HG03108 (cell line): ENCODE results near the gene RHEBL1.
A peak's percentile ranks its signal among the peaks of the same experiment; 100 is the strongest.
"Not testable (repeated sequence)": the region's sequence is repeated elsewhere in the genome, so short reads cannot be mapped to it uniquely, and the experiment has no call there.

Experiments used
- ATAC-seq: cut with Tn5 transposase; IDR thresholded peaks from one replicate; pipeline ENCODE4 v1.9.1; 2021; ENCODE audit warnings: moderate library complexity; ENCODE audit not compliant: unreplicated experiment

The RHEBL1 gene

GRCh38 chr12:49089821-49090773, 20.3 kb upstream of the RHEBL1 start:
- no peak for ATAC-seq

- no peak for ATAC-seq
Measured at GRCh38 chr12:49088932-49089330, 19.2 kb upstream of the RHEBL1 start.

GRCh38 chr12:49088150-49088931, 18.6 kb upstream of the RHEBL1 start:
- peak; percentile 70 for ATAC-seq

GRCh38 chr12:49086116-49086515, 16.3 kb upstream of the RHEBL1 start:
- no peak for ATAC-seq

GRCh38 chr12:49084438-49084837, 14.7 kb upstream of the RHEBL1 start:
- ATAC-seq: no peak

DNA sequence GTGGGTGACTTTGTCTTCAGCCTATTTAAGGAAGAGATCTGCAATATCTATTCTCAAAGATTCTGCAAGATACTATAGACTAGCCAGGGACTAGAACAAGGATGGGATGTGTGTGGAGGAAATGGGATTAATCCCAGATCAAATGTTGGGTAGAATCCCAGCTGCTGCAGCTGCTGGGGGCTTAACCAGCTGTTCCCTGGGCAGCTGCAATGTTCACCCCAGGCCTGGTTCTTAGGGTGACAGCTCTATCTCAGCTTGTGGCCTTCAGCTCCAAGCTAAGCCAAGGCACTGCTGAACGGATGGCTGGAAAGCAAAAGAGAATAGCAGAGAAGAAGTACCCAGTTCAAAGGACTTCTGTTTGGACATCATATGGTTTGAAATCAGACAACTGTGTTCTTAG, 10.0 kb upstream of the RHEBL1 start:
- no peak for ATAC-seq

GRCh38 chr12:49070971-49071370, 1.2 kb upstream of the RHEBL1 start:
- ATAC-seq: no peak

DNA sequence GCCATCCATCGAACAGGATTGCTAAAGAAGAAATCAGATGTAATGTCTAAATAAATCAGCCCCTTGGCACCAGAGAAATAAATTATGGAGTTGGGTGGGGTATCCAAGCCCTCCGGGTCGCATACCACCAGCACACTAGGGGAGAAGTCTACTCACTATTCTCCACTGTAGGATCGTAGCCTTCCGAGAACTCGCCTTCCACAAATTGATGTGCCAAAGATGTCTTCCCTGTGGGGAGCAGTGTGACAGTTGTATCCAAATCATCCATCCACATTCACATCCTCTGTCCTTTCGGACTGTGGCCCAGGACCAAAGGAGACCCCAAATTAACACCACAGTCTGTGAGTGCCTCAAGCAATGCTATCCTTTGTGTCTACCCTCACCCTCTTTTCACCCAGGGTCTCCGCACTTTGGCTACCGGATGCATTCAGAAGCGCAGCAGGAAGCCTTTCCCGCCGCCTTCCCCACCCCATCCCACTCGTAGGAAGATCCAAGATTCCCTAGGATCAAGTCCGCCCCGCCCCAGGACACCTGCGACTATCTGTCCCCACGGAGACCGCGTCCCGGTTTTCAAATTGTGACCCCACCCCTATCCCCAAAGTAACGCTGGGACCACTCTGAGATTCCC, 786 bp downstream of the RHEBL1 start:
- ATAC-seq: no peak

DNA sequence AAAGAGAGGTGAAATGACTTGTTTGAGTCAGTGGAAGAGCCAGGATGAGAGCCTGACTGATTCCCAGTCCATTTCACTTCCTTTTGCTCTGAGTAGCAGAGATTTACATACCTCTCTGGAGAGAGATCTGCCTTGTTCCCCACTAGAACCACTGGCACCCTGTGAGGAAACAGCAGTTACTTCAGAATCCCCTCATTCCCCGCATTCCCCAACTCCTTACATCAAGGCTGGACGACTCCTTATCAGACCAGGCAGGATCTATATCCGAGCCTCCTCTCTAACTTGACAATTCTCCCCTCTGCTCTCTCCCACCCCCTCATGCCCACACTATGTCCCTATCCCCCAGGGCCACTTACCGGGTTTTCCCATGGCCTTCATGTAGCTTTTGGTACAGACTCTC, 3.7 kb downstream of the RHEBL1 start:
- ATAC-seq: no peak

GRCh38 chr12:49064767-49065152, 5.0 kb downstream of the RHEBL1 start:
- ATAC-seq: no peak

DNA sequence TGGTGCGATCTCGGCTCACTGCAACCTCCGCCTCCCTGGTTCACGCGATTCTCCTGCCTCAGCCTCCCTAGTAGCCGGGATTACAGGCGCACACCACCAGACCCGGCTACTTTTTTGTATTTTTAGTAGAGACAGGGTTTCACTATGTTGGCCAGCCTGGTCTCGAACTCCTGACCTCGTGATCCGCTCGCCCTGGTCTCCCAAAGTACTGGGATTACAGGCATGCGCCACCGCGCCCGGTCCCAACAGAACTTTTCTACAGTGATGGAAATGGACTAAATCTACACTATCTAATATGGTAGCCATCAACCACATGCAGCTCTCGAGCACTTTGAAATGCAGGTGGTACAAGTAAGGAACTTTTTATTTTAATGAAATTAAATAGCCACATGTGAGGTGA, 7.9 kb downstream of the RHEBL1 start:
- ATAC-seq: not testable (repeated sequence)

DNA sequence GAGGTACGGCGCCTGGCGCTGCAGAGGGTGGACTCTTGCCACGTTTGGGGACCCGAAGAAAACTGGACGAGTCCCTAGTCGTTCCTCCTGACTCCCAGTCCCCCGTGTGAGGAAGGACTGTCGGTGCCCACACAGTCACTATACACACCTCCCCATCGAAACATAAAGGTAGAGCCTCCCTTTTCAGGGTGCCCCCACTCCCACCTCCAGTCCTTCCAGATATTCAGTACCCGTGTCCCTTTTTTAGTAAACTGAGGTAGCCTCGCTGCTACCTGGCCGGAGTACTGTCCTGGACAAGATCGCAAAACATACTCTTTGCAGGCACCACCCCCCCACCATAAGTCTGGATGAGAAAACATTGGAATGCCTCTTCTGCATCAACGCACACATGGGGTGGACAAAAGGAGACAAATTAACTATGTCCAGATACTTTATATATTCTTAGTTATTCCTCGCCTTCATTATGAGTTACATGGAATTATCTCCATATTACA, 8.6 kb downstream of the RHEBL1 start:
- no peak for ATAC-seq

GRCh38 chr12:49060237-49061156, 9.3 kb downstream of the RHEBL1 start, which contains the start of gene KMT2D:
Gene KMT2D (minus strand): TSS chr12:49060794. CDS start chr12:49055324, 5,470 bp downstream.
- ATAC-seq: peak; percentile 52

- ATAC-seq: peak; percentile 8
Measured at GRCh38 chr12:49059299-49060171, 10.2 kb downstream of the RHEBL1 start.

DNA sequence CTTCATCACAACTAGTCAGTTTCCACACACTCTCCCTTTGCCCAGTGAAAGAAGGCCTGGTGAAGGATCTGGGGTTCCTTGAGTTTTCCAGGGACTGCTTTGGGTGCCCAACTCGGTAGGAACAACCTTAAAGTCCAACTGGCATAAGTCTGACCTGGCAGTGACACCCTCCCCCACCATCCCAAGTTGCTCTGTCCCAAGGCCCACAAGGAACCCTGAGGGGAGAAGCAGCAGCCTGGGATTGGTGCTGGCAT, 10.8 kb downstream of the RHEBL1 start:
- ATAC-seq: no peak

DNA sequence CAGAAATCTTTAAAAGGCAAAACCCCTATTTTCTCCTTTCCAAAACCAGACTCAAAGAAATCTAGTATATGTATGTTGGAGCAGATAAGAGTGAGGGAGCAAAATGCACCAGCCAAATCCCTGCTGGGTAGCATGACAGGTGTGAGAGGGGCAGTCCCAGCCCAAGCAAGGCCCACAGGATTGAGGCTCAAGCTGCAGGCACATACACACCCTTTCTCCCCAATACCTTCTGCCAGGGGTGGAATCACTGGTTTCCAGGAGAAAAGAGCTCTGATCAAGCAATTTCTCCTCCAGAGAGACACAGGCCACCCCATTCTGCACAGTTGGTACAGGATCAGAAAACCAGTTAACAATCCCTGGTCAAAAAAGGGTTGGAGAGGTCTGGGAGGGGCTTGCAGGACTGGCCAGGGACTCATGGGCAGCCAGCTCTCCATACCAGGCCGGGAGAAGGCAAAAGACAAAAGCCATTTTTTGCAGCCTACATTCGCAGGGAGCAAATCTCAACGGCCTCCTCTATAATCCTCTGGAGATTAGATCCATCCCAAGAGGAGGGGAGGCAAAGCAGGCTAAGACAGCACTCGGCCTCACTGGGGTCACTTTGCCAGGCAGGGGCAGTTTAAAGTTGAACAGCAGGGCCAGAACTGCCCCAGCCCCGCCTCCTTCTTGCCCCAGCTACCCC, 11.3 kb downstream of the RHEBL1 start:
- ATAC-seq: no peak

DNA sequence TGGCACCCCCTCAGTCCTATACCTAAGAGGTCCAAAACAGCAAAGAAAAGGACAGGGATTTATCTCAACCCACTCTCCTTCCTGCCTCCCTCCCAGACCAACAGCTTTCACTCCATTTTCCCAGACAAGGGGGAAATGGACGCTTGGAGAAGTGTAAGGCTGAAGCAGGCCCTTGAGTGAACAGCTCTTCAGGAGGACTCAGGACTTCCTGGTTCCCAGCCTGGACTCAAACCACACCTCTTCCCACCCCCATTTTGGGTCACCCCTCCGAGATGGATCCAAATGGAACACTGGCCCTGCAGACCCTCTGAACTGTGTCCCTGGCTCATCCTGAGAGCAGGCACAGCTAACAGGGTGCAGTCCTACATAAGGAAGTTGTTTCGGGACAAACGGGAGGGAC, 11.9 kb downstream of the RHEBL1 start:
- no peak for ATAC-seq

GRCh38 chr12:49055978-49056754, 13.6 kb downstream of the RHEBL1 start:
- ATAC-seq: peak; percentile 48
